Panc1 (cell line): ENCODE measurements around the gene OGFOD3. TPM values are rescaled to one million over a fixed set of nuclear protein-coding genes. Genes with fewer than 3 reads are reported as not detected.
"Not testable (repeated sequence)": the region's sequence is repeated elsewhere in the genome, so short reads cannot be mapped to it uniquely, and the experiment has no call there.

Experiments used
- ATAC-seq: fragments of 200-7000 bp; cut with Tn5 transposase; 2 replicates; pipeline ENCODE4 v1.9.1; 2020; ENCODE audit warnings: mild to moderate bottlenecking, moderate library complexity
- BruUV-seq: library from RNA; stranded (reverse); fragments of 400-500 nt; replicated peaks from 2 replicates; lab custom pipeline; 2021; lab: Mats Ljungman, UMichigan
- CTCF ChIA-PET: fragments of 300-600 bp; sonication (Branson Sonifier 250); formaldehyde crosslinking; loops from one replicate; lab custom pipeline; 2022; ENCODE audit warnings: antibody characterized with exemption; lab: Charles Lee
- POLR2A ChIA-PET: fragments of 300-600 bp; sonication (Branson Sonifier 250); formaldehyde crosslinking; loops from one replicate; lab custom pipeline; 2022; ENCODE audit warnings: antibody characterized with exemption; lab: Charles Lee
- DNase-seq: peaks from one replicate; pipeline ENCODE4 v3.0.0-alpha.2; 2010; ENCODE audit warnings: low read depth, low spot score
- H3K27ac ChIP-seq: 2 replicates; pipeline ENCODE4 v1.5.1; 2011; ENCODE audit warnings: mild to moderate bottlenecking, low read length, inconsistent platforms
- H3K27me3 ChIP-seq: fragments of 200-500 bp; sonication (Bioruptor generic); 2 replicates; pipeline ENCODE4 v1.6.0; 2014; ENCODE audit warnings: low read length, inconsistent platforms; ENCODE audit not compliant: control insufficient read depth, insufficient read depth
- H3K36me3 ChIP-seq: fragments of 200-500 bp; sonication (Bioruptor generic); 2 replicates; pipeline ENCODE4 v1.5.1; 2014; ENCODE audit warnings: inconsistent platforms, mild to moderate bottlenecking, low read length, moderate library complexity; ENCODE audit not compliant: control insufficient read depth, insufficient read depth
- H3K4me1 ChIP-seq: 2 replicates; pipeline ENCODE4 v1.5.1; 2011; ENCODE audit warnings: inconsistent platforms, mild to moderate bottlenecking, low read length, moderate library complexity; ENCODE audit not compliant: control insufficient read depth, insufficient read depth
- H3K4me3 ChIP-seq, 2 experiments: 2 replicates each; pipeline ENCODE4 v1.5.1; 2011 to 2012; ENCODE audit warnings: low read depth in 2 of 2, low read length in 2 of 2, mild to moderate bottlenecking in 2 of 2, inconsistent platforms in 1 of 2, moderate library complexity in 1 of 2
- H3K9me3 ChIP-seq: fragments of 200-500 bp; sonication (Bioruptor generic); 2 replicates; pipeline ENCODE4 v1.5.1; 2014; ENCODE audit warnings: low read depth, mild to moderate bottlenecking, inconsistent platforms, low read length, moderate library complexity; ENCODE audit not compliant: control insufficient read depth, insufficient read depth
- POLR2AphosphoS5 ChIP-seq: IDR thresholded peaks from 2 replicates; pipeline ENCODE4 v1.6.1; 2012; ENCODE audit warnings: mild to moderate bottlenecking, low read depth, low read length, moderate library complexity
- SIN3A ChIP-seq: IDR thresholded peaks from 2 replicates; pipeline ENCODE4 v1.6.1; 2012; ENCODE audit warnings: low read depth, mild to moderate bottlenecking, low read length, moderate library complexity, borderline replicate concordance; ENCODE audit not compliant: insufficient read depth
- TCF7L2 ChIP-seq: IDR thresholded peaks from 2 replicates; pipeline ENCODE4 v1.6.1; 2011; ENCODE audit warnings: mild to moderate bottlenecking, low read depth, low read length, inconsistent platforms
- in situ Hi-C: cut with HindIII; loops from 2 replicates; pipeline ENCODE4 v1.10.0; 2016; ENCODE audit warnings: low sequenced_read_pairs, low pct_unique_long_range_greater_than_20kb
- intact Hi-C: fragments of 100-400 bp; cut with micrococcal nuclease; formaldehyde crosslinking; loops from one replicate; pipeline ENCODE4 v1.10.0; 2022; ENCODE audit not compliant: unreplicated experiment
- total RNA-seq: library from RNA; stranded (reverse); gene quantifications from one replicate; pipeline ENCODE4 v1.2.1, GENCODE V29; 2021; ENCODE audit not compliant: unreplicated experiment
- TF ChIP-seq, protein P1 (sequence below): fragments of 450-650 bp; IDR thresholded peaks from 2 replicates; pipeline ENCODE4 v1.5.1; 2017; ENCODE audit warnings: mild to moderate bottlenecking
- TF ChIP-seq, protein P2 (sequence below), 2 experiments: IDR thresholded peaks; 2 replicates each; pipeline ENCODE4 v1.6.1; 2011 to 2012; ENCODE audit warnings: low read depth in 2 of 2, control low read depth in 1 of 2, low read length in 1 of 2, mild to moderate bottlenecking in 1 of 2, moderate library complexity in 1 of 2; ENCODE audit not compliant: insufficient read depth in 1 of 2

The OGFOD3 gene
- total RNA-seq, 1 experiment from 2014 or later = 53.9 TPM

DNA sequence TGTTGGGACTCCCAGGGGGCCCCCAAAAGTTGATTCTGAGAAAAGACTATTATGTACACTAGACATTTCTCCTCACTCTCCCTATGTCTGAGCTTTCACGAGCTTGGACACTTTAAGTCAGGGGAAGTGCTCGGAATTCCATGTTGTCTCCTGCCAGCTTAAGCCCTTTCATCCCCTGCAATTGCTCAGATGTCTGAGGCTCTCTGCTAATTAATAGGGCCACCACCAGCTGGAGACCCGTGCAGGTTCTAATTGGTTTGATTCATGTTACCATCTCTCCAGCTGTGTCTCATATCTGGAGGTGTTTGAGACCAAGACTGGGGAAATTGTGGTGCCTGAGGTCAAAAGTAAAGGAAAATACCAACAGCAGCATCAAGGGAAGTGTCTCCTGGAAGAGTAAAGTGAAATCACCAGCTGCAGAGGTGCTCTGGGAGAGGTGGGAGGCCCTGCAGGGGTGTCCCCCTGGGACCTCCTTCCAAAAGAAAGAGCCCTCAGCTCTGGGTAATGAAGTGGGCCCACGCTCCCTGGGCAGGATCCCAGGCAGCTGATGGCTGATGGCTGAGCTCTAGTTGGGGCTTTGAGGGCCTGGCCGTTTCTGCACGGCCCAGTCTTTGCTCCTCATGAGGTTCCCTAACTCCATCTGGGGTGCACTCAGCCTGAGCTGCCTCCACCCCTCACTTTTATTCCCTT is 52.6 kb downstream of the OGFOD3 start:
- POLR2A ChIA-PET = no interaction called here
- ATAC-seq (no peak), DNase-seq (no peak)
- TF ChIP-seq, protein P1, sequence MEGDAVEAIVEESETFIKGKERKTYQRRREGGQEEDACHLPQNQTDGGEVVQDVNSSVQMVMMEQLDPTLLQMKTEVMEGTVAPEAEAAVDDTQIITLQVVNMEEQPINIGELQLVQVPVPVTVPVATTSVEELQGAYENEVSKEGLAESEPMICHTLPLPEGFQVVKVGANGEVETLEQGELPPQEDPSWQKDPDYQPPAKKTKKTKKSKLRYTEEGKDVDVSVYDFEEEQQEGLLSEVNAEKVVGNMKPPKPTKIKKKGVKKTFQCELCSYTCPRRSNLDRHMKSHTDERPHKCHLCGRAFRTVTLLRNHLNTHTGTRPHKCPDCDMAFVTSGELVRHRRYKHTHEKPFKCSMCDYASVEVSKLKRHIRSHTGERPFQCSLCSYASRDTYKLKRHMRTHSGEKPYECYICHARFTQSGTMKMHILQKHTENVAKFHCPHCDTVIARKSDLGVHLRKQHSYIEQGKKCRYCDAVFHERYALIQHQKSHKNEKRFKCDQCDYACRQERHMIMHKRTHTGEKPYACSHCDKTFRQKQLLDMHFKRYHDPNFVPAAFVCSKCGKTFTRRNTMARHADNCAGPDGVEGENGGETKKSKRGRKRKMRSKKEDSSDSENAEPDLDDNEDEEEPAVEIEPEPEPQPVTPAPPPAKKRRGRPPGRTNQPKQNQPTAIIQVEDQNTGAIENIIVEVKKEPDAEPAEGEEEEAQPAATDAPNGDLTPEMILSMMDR = no peak
- TF ChIP-seq, protein P2, sequence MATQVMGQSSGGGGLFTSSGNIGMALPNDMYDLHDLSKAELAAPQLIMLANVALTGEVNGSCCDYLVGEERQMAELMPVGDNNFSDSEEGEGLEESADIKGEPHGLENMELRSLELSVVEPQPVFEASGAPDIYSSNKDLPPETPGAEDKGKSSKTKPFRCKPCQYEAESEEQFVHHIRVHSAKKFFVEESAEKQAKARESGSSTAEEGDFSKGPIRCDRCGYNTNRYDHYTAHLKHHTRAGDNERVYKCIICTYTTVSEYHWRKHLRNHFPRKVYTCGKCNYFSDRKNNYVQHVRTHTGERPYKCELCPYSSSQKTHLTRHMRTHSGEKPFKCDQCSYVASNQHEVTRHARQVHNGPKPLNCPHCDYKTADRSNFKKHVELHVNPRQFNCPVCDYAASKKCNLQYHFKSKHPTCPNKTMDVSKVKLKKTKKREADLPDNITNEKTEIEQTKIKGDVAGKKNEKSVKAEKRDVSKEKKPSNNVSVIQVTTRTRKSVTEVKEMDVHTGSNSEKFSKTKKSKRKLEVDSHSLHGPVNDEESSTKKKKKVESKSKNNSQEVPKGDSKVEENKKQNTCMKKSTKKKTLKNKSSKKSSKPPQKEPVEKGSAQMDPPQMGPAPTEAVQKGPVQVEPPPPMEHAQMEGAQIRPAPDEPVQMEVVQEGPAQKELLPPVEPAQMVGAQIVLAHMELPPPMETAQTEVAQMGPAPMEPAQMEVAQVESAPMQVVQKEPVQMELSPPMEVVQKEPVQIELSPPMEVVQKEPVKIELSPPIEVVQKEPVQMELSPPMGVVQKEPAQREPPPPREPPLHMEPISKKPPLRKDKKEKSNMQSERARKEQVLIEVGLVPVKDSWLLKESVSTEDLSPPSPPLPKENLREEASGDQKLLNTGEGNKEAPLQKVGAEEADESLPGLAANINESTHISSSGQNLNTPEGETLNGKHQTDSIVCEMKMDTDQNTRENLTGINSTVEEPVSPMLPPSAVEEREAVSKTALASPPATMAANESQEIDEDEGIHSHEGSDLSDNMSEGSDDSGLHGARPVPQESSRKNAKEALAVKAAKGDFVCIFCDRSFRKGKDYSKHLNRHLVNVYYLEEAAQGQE (IDR thresholded peaks at IDR 0.05; ENCODE audit: insufficient read depth in 1 of 2, low read depth in 2 of 2, low read length in 1 of 2) = no peak
- TF ChIP-seq POLR2AphosphoS5 = no peak
- no peak for TF ChIP-seq SIN3A
- TF ChIP-seq TCF7L2 = no peak
- CTCF ChIA-PET = no interaction called here
- Histone ChIP-seq H3K4me1 (no peaks in the 10 kb centered on the region), H3K27ac (no peak overlapping the region), H3K9me3 (no peaks in the 10 kb centered on the region), H3K27me3 (no peaks in the 10 kb centered on the region), H3K4me3 (no peak overlapping the region), H3K36me3 (no peaks in the 10 kb centered on the region)
- intact Hi-C loops = no loop called here
- BruUV-seq = no TSS peak
- in situ Hi-C loops = no loop called here

DNA sequence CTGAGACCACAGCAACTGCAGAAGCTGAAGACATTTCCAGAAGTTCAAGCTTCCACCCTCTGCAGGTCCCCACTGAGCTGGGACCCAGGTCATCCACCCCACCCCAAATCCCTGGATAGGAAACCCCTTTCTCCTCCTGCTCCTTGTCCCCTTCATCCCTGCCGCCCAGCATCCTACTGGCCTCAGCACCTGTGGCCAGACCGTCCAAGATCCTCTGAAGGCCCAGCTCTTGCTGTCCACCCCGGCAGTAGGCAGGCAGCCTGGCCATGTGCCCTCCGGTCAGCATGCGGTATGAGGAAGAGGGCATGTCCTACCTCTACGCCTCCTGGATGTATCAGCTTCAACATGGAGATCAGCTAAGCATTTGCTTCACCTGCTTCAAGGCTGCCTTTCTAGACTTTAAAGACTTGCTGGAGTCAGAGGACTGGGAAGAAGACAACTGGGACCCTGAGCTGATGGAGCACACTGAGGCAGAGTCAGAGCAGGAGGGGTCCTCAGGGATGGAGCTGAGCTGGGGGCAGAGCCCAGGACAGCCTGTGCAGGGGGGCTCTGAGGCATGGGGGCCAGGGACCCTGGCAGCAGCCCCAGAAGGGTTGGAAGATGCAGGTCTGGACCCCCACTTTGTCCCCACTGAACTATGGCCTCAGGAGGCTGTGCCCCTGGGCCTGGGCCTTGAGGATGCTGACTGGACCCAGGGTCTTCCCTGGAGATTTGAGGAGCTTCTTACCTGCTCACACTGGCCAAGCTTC is 56.3 kb downstream of the OGFOD3 start:
- H3K27ac ChIP-seq = no peak overlapping the region
- no TSS peak for BruUV-seq
- no peaks in the 10 kb centered on the region for H3K9me3 ChIP-seq
- intact Hi-C loops = no loop called here
- ChIA-PET CTCF (interaction anchor here (0.6 kb wide), 2 partner anchors 27 to 39 kb away, joined by 3 to 4 read pairs; no protein-coding TSS in a partner anchor), POLR2A (interaction anchor here (0.8 kb wide), 1 partner anchor 10 kb away, joined by 6 read pairs; no protein-coding TSS in a partner anchor)
- peak; percentile 39 for ATAC-seq
- no peak for DNase-seq
- TF ChIP-seq, protein P2 (IDR thresholded peaks at IDR 0.05; ENCODE audit: insufficient read depth in 1 of 2, low read depth in 2 of 2, low read length in 1 of 2) = no peak
- no peak for TF ChIP-seq SIN3A
- no peak for TF ChIP-seq TCF7L2
- TF ChIP-seq, protein P1 = no peak
- no peak for TF ChIP-seq POLR2AphosphoS5
- no peaks in the 10 kb centered on the region for H3K36me3 ChIP-seq
- no peaks in the 10 kb centered on the region for H3K27me3 ChIP-seq
- in situ Hi-C loops = no loop called here
- H3K4me3 ChIP-seq = no peak overlapping the region
- H3K4me1 ChIP-seq = peaks cover 10% of the 10 kb centered on the region; the same call in 1 of the 2 replicates

DNA sequence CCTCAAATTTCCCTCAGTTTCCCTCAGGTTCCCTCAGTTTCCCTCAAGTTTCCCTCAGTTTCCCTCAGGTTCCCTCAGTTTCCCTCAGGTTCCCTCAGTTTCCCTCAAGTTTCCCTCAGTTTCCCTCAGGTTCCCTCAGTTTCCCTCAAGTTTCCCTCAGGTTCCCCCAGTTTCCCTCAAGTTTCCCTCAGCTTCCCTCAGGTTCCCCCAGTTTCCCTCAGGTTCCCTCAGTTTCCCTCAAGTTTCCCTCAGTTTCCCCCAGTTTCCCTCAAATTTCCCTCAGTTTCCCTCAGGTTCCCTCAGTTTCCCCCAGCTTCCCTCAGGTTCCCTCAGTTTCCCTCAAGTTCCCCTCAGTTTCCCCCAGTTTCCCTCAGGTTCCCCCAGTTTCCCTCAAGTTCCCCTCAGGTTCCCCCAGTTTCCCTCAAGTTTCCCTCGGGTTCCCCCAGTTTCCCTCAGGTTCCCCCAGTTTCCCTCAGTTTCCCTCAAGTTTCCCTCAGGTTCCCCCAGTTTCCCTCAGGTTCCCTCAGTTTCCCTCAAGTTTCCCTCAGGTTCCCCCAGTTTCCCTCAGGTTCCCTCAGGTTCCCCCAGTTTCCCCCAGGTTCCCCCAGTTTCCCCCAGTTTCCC is 58.8 kb downstream of the OGFOD3 start:
- intact Hi-C loops, H3K9me3 ChIP-seq, H3K4me3 ChIP-seq, H3K27me3 ChIP-seq, POLR2A ChIA-PET, ATAC-seq, H3K36me3 ChIP-seq, BruUV-seq, DNase-seq, H3K27ac ChIP-seq, in situ Hi-C loops, CTCF ChIA-PET: not testable (repeated sequence)
- H3K4me1 ChIP-seq = peaks cover 19% of the 10 kb centered on the region
